Measurements from ENCODE around the gene ZBTB16. TPM values are rescaled to one million over a fixed set of nuclear protein-coding genes. Genes with fewer than 3 reads are reported as not detected.

The ZBTB16 gene
- total RNA-seq, 2 experiments from 2014 or later, result 11.0 to 11.8 TPM

DNA sequence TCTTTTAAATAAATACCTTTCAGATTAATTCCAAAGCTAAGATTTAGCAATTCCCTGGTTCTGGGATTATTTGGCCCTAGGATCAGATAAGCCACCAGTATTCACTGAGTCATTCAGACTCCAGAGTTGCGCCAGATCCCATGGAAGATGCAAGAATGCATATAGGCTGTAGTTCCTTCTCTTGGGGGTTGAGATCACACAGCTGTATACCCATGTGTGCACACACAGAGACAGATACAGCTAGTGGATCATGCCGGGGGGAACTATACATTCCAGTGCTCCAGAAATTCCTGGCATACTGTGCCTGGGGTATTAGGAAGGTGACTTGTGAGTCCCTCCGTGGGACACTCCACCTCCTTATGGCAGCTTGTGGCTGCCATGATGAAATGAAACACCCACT is 75.4 kb downstream of the ZBTB16 start:
- H3K4me3 Mint-ChIP-seq, result no peak overlapping the region
- no peaks in the 10 kb centered on the region for H3K9me3 Mint-ChIP-seq
- no peak overlapping the region for H3K27ac Mint-ChIP-seq
- no peak for DNase-seq
- peaks cover 4% of the 10 kb centered on the region for H3K27me3 Mint-ChIP-seq
- CTCF ChIA-PET, result interaction anchor here (0.9 to 1.0 kb wide), 2 partner anchors 75 to 126 kb away, joined by 3 to 5 read pairs; no protein-coding TSS in a partner anchor
- POLR2A ChIA-PET, result interaction anchor here (1.1 kb wide), 2 partner anchors 34 to 67 kb away, joined by 3 read pairs; no protein-coding TSS in a partner anchor
- no peaks in the 10 kb centered on the region for H3K36me3 Mint-ChIP-seq (ENCODE audit: low read depth)
- H3K4me1 Mint-ChIP-seq, result peaks cover 33% of the 10 kb centered on the region

DNA sequence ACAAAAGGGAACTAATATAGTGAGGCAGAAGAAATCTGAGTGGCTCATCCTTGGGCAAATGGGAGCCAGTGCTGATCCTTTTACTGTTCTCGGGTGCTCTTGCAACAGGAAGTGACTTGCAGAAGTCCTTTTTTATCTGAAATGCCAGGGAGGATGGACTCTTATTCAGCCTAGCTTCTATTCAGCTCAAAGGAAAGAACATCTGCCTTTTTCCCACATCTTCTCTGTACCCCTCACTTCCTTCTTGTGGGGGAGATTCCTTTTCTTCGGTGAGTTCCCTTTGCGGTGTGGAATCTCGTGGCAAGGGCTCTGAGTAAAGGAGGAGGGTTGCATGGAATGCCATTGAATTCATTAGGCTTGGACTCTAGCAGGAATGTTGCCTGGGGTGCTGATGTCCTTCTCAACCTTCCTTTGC is 76.2 kb downstream of the ZBTB16 start:
- peaks cover 4% of the 10 kb centered on the region for H3K27me3 Mint-ChIP-seq

DNA sequence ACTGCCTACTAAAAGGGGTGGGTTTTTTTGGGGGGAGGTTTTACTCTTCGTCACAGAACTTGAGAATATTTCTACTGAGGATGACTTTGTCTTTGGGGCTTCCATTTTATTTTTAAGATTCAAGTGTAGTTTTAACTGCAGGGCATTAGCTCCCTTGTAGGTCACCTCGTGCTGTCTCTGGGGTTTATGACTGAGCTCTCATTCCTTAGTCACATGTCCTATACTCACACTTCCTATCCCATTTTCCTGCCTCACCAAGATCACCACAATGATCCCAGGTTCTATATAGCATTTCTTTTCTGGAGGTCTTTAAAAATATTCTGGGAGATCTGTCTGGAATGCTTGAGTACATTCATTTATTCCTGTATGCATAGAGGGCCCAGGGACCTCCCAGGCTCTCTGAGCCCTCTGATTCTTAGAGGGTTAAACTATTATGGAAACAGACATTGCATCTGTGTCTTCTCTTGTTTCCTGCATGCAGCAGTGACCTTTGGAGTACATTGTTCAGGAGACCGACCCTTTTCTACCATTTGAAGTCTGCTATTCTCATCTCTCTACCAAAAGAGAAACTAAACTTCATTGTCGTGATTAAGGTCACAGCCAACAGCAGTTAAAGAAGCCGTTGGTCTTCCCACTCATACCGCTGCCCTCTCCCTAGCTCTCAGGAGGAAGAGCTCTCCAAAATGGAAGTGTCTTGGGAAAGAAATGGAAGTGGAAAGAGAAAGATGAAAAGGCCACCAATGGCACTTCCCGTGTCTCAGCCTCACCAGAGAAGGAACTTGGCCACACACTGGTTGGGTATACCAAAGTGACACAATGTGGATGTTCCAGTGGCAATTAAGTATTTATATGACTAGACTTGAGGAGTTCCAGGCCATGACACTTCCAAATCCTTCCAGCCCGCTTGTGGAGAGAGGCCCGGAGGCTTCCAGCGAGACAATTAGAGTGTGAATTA is 77.5 kb downstream of the ZBTB16 start:
- H3K4me3 Mint-ChIP-seq, result no peak overlapping the region
- H3K36me3 Mint-ChIP-seq (ENCODE audit: low read depth), result no peaks in the 10 kb centered on the region
- CTCF ChIA-PET, result no interaction called here
- H3K4me1 Mint-ChIP-seq, result peaks cover 14% of the 10 kb centered on the region
- no peaks in the 10 kb centered on the region for H3K9me3 Mint-ChIP-seq
- peaks cover 4% of the 10 kb centered on the region for H3K27me3 Mint-ChIP-seq
- POLR2A ChIA-PET, result interaction anchor here (1.2 kb wide), 1 partner anchor 11 kb away, joined by 3 read pairs; no protein-coding TSS in a partner anchor
- DNase-seq, result no peak
- no peak overlapping the region for H3K27ac Mint-ChIP-seq

More for the DNA sequence above, 76.2 kb downstream of the ZBTB16 start:
- ChIA-PET CTCF (no interaction called here), POLR2A (interaction anchor here (1.1 kb wide), 1 partner anchor 34 kb away, joined by 3 read pairs; no protein-coding TSS in a partner anchor)
- no peak overlapping the region for H3K27ac Mint-ChIP-seq
- no peak overlapping the region for H3K4me3 Mint-ChIP-seq
- no peaks in the 10 kb centered on the region for H3K36me3 Mint-ChIP-seq (ENCODE audit: low read depth)
- no peak for DNase-seq
- no peaks in the 10 kb centered on the region for H3K9me3 Mint-ChIP-seq
- peaks cover 25% of the 10 kb centered on the region for H3K4me1 Mint-ChIP-seq

DNA sequence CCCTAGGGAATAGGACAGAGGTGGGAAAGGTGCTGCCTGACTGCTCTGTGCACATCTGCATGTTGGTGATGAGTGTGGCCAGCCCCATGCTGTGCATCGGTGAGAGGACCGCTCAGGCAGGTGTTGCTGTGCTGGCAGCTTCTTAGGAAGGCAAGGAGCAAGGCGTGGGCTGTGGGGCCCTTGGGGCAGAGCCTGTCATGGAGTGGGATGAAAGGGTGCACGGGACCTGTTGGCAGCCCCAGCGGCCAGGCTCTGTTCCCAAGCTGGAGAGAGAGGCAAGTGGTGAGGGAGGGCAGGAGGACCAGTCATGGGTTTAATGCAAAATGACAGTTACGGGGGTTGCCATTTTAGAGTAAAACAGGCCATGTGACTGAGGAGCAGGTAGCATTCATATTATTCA is 78.3 kb downstream of the ZBTB16 start:
- ChIA-PET POLR2A (interaction anchor here (1.2 kb wide), 1 partner anchor 12 kb away, joined by 3 read pairs; no protein-coding TSS in a partner anchor), CTCF (no interaction called here)
- Mint-ChIP-seq H3K27ac (no peak overlapping the region), H3K4me1 (peaks cover 14% of the 10 kb centered on the region), H3K4me3 (no peak overlapping the region), H3K36me3 (ENCODE audit: low read depth) (no peaks in the 10 kb centered on the region), H3K9me3 (no peaks in the 10 kb centered on the region), H3K27me3 (peaks cover 4% of the 10 kb centered on the region)
- no peak for DNase-seq

DNA sequence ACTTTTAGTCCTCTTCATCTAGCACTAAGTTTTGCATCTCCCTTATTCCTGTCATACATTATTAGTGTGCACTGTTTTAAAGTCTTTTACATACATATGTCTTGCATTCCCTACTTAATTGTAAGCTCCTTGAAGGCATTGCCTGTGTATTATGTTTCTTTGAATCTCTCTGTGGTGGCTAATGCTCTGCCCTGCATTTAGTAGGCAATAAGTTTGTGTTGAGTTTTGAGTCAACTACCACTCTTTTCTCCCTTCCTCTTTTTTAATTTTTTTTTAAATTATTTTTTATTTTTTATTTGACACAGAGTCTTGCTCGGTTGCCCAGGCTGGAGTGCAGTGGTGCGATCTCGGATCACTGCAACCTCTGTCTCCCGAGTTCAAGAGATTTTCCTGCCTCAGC is 78.9 kb downstream of the ZBTB16 start:
- Mint-ChIP-seq H3K4me1 (peaks cover 14% of the 10 kb centered on the region), H3K27me3 (peaks cover 5% of the 10 kb centered on the region), H3K36me3 (ENCODE audit: low read depth) (no peaks in the 10 kb centered on the region), H3K27ac (no peak overlapping the region), H3K4me3 (no peak overlapping the region), H3K9me3 (no peaks in the 10 kb centered on the region)
- POLR2A ChIA-PET, result no interaction called here
- CTCF ChIA-PET, result no interaction called here
- no peak for DNase-seq

DNA sequence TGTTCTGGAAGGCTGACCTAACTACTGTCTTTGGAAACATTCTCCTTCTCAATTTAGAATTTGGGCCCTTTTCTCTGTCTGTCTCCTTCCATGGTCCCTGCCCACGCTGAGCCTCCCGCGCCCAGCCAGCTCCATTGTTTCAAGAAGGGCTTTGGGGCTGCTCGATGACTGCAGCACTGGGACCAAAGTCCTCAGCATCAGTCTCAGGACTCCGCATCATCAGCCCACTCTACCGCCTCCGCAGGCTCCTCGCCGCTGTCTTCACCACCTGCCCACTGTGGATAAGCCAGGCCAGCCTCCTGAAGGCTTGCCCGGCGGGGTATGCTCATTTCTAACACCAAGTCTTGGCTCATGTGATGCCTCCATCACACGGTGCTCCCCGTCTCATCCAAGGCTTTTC is 81.3 kb downstream of the ZBTB16 start:
- Mint-ChIP-seq H3K27me3 (peaks cover 8% of the 10 kb centered on the region), H3K4me1 (peaks cover 17% of the 10 kb centered on the region), H3K27ac (no peak overlapping the region), H3K36me3 (ENCODE audit: low read depth) (no peaks in the 10 kb centered on the region), H3K9me3 (no peaks in the 10 kb centered on the region), H3K4me3 (no peak overlapping the region)
- CTCF ChIA-PET, result no interaction called here
- POLR2A ChIA-PET, result no interaction called here
- DNase-seq, result no peak

DNA sequence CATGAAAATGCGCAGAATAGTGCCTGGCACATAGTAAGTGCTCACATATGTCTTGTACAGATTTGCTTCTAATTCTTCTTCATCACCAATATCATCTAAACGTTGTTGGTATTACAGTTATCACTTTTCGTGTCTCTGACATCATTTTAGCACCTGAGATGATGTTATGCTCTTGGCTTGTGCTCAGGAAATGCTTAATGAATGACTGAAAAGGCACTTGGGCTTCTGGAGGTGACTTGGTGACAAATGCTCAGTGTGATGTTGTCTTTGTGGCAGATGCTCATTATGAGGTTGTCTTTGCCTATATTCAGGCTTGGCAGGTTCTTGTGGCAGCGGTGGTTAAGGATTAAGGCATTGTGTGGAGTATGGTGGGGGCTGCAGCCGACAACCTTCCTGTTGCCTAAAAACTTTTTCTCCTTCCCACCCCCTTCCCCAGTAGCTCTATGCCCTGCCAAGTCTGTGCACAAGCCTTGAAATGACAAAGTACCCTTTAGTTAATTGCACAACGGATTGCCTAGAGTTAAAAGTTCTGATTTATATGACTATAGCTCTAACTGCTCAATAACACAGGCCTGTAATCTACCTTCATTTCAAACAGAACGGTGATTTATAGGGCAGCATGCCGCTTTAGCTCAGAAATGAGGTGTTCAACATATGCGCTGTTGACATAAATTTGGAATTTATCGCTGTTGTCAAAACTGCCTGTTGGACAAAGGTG is 82.5 kb downstream of the ZBTB16 start:
- Mint-ChIP-seq H3K9me3 (no peaks in the 10 kb centered on the region), H3K36me3 (ENCODE audit: low read depth) (no peaks in the 10 kb centered on the region), H3K4me1 (peaks cover 11% of the 10 kb centered on the region), H3K27ac (no peak overlapping the region), H3K4me3 (no peak overlapping the region), H3K27me3 (peaks cover 5% of the 10 kb centered on the region)
- no peak for DNase-seq
- ChIA-PET CTCF (interaction anchor here (1.5 to 2.0 kb wide), 2 partner anchors 8 to 119 kb away, joined by 4 to 5 read pairs; no protein-coding TSS in a partner anchor), POLR2A (no interaction called here)

DNA sequence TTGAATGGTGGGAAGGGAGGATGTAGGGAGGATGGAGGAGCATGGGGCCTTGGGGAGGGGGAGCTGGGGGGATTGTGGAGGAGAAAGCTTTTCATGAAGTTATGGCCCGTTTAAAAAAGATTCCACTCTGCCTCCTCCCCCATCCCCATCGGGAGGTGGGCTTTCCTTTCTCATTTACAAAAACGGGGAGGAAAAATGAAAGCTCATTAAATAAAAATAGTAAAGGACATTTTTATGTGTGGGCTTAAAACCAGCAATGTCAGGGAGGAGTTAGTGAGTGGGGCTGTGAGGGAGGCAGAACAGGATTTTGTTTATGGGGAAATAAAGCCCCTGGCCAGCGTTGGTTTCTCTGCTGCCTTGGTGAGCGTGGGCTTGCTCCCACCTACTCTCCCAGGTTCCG is 83.2 kb downstream of the ZBTB16 start:
- Mint-ChIP-seq H3K27me3 (peaks cover 5% of the 10 kb centered on the region), H3K9me3 (no peaks in the 10 kb centered on the region)
- CTCF ChIA-PET, result interaction anchor here (1.5 to 2.0 kb wide), 2 partner anchors 9 to 118 kb away, joined by 4 to 5 read pairs; no protein-coding TSS in a partner anchor

DNA sequence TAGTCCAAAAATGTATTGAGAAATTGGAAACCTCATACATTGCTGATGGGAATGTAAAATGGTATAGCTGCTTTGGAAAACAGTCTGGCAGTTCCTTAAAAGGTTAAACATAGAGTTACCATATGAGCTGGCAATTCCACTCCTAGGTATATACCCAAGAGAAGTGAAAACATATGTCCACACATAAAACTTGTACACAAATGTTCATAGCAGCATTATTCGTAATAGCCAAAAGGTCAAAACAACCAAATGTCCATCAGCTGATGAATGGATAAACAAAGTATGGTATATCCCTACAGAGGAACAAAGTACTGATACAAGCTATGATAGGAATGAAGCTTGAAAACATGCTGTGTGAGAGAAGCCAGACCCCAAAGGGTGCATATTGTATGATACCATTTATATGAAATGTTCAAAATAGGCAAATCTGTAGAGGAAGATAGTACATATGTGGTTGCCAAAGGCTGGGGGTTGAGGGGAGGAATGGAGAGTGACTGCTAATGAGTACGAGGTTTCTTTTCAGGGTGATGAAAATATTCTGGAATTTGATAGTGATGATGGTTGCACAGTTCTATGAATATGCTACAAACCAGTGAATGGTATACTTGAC is 85.8 kb downstream of the ZBTB16 start:
- Mint-ChIP-seq H3K4me3 (no peak overlapping the region), H3K27ac (no peak overlapping the region), H3K9me3 (no peaks in the 10 kb centered on the region), H3K4me1 (peaks cover 18% of the 10 kb centered on the region), H3K27me3 (peaks cover 7% of the 10 kb centered on the region), H3K36me3 (ENCODE audit: low read depth) (no peaks in the 10 kb centered on the region)
- no peak for DNase-seq
- CTCF ChIA-PET, result interaction anchor here (1.1 kb wide), 1 partner anchor 116 kb away, joined by 5 read pairs; no protein-coding TSS in a partner anchor
- POLR2A ChIA-PET, result interaction anchor here (1.1 kb wide), 1 partner anchor 51 kb away, joined by 3 read pairs; no protein-coding TSS in a partner anchor

More for the DNA sequence above, 83.2 kb downstream of the ZBTB16 start:
- no peak overlapping the region for H3K4me3 Mint-ChIP-seq
- POLR2A ChIA-PET, result no interaction called here
- peaks cover 9% of the 10 kb centered on the region for H3K4me1 Mint-ChIP-seq
- H3K36me3 Mint-ChIP-seq (ENCODE audit: low read depth), result no peaks in the 10 kb centered on the region
- DNase-seq, result no peak
- no peak overlapping the region for H3K27ac Mint-ChIP-seq

DNA sequence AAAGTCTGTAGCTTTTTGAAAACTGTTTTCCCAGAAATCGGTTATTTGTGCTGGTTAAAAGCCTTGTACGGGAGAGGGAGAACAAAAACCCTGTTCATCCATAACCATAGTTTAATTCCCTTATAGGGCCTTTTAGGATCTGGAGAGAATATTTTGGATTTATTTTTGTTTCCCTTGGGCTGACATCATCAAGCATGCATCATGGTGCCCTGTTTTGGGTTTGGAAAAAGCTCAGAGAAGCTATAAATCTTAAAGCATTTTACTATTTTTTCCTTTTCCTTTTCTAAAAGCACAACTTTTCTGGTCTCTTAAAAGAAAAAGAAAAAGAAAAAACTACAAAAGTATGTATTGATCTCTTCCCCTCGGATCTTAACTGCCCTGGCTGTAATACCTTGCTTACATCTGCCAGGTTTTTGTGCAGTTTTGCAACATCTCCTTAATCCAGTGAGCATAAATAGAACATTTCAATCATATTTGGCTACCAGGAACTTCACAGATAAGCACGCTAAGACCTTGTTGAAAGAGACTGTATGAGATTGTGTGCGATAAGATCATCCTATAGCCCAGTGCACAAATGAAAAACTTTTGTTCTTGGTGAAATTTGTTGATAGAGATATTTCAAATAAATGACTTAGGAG is 88.0 kb downstream of the ZBTB16 start:
- ChIA-PET POLR2A (no interaction called here), CTCF (interaction anchor here (0.9 to 2.3 kb wide), 3 partner anchors 15 to 116 kb away, joined by 3 to 6 read pairs (median 5); no protein-coding TSS in a partner anchor)
- no peaks in the 10 kb centered on the region for H3K36me3 Mint-ChIP-seq (ENCODE audit: low read depth)
- H3K27me3 Mint-ChIP-seq, result peaks cover 12% of the 10 kb centered on the region
- no peak for DNase-seq
- no peak overlapping the region for H3K27ac Mint-ChIP-seq
- no peak overlapping the region for H3K4me3 Mint-ChIP-seq
- H3K9me3 Mint-ChIP-seq, result no peaks in the 10 kb centered on the region
- peaks cover 28% of the 10 kb centered on the region for H3K4me1 Mint-ChIP-seq

DNA sequence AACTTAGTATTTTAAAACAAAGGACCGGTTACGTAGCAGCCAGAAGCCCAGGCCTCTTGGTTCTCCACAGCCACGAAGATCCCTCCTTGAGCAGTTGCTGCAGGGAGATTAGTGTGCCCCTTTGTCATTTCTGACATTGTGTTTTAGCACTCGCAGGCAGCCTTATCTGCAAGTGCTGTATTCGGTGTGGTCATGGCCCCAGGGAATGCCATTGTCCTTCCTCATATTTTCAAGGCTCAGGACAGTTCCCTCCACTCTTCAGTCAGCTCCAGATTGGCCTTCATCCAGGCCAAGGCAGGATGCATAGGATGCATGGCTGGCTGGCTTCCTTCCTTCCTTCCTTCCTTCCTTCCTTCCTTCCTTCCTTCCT is 88.5 kb downstream of the ZBTB16 start:
- H3K27ac Mint-ChIP-seq, result no peak overlapping the region

DNA sequence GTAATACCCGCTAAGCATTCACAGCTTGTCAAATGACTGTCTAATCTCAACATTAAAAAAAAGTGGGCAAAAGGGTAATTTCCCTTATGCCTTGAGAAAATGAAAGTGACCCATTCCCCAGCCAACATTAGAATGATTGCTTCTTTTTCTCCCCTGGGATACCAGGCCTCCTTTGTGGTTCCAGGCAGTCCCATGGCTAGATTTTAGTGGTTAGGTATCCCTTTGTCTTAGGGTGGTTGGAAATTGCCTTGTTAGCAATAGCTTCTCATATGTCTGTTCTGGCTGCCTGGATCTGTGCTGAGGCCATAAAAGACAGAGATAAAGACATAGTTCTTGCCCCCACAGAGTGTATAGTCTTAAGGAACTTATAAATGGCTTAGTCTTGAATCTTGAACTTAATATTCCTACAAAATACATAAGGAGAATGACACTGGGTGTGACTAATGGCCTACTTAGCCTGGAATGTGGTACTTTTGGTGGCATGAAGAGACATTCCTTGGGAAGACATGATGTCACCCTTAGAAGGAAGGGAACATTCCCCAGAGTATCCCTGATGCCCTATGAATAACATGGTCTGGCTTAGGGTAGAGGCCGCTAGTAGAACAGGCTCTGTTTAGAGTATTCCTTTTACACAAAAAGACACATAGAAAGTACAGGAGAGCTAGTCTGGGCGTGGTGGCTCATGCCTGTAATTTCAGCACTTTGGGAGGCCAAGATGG is 90.3 kb downstream of the ZBTB16 start:
- CTCF ChIA-PET, result no interaction called here
- peaks cover 10% of the 10 kb centered on the region for H3K27me3 Mint-ChIP-seq
- POLR2A ChIA-PET, result no interaction called here
- no peaks in the 10 kb centered on the region for H3K36me3 Mint-ChIP-seq (ENCODE audit: low read depth)
- peaks cover 28% of the 10 kb centered on the region for H3K4me1 Mint-ChIP-seq
- no peaks in the 10 kb centered on the region for H3K9me3 Mint-ChIP-seq
- no peak for DNase-seq
- H3K4me3 Mint-ChIP-seq, result no peak overlapping the region
- H3K27ac Mint-ChIP-seq, result no peak overlapping the region

More for the DNA sequence above, 88.5 kb downstream of the ZBTB16 start:
- H3K9me3 Mint-ChIP-seq, result no peaks in the 10 kb centered on the region
- ChIA-PET POLR2A (no interaction called here), CTCF (interaction anchor here (1.3 to 2.3 kb wide), 2 partner anchors 113 to 115 kb away, joined by 5 to 6 read pairs; no protein-coding TSS in a partner anchor)
- H3K27me3 Mint-ChIP-seq, result peaks cover 14% of the 10 kb centered on the region
- no peaks in the 10 kb centered on the region for H3K36me3 Mint-ChIP-seq (ENCODE audit: low read depth)
- H3K4me3 Mint-ChIP-seq, result no peak overlapping the region
- no peak for DNase-seq
- H3K4me1 Mint-ChIP-seq, result peaks cover 31% of the 10 kb centered on the region
